ENCODE results near the gene REEP1.

GRCh38 chr2:86232373-86232784 lies 105.0 kb downstream of the REEP1 start:
- no peak for TF ChIP-seq CTCF (IDR thresholded peaks at IDR 0.05)
- TF ChIP-seq POLR2A (IDR thresholded peaks at IDR 0.05), result no peak

All from testis (tissue), 2 donors.